ENCODE results near the gene IRAG1.

The IRAG1 gene, protein sequence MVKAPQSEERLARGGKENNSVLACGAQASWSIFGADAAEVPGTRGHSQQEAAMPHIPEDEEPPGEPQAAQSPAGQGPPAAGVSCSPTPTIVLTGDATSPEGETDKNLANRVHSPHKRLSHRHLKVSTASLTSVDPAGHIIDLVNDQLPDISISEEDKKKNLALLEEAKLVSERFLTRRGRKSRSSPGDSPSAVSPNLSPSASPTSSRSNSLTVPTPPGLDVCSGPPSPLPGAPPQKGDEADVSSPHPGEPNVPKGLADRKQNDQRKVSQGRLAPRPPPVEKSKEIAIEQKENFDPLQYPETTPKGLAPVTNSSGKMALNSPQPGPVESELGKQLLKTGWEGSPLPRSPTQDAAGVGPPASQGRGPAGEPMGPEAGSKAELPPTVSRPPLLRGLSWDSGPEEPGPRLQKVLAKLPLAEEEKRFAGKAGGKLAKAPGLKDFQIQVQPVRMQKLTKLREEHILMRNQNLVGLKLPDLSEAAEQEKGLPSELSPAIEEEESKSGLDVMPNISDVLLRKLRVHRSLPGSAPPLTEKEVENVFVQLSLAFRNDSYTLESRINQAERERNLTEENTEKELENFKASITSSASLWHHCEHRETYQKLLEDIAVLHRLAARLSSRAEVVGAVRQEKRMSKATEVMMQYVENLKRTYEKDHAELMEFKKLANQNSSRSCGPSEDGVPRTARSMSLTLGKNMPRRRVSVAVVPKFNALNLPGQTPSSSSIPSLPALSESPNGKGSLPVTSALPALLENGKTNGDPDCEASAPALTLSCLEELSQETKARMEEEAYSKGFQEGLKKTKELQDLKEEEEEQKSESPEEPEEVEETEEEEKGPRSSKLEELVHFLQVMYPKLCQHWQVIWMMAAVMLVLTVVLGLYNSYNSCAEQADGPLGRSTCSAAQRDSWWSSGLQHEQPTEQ

DNA sequence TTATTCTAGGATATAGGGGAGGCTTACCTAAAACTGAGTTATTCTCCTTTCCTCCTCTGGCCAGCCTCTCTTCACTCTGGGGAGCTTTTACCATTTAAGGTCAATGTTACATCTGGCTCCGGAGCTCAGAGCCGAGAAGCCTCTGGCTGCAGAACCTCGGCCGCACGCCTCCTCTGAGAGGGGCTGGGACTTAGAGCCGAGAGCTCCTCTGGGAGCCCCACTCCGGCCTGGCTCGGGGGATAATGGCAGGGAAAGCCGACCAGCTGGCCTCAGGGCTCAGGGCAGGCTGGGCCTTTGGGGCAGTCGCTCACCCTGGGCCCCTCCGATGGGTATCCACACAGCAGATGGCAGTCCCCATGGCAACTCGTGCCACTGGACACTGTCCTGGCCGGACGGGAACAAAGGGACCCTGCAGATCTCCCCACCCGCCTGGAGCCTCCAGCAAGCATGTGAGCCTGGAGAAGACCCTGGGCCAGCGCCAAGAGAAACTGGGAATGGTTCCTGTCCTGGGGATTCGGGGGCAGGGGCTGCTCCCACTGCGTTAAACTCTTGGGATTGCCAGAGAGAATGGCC, at the start of gene IRAG1:
TSS of gene IRAG1 (minus strand) at position 247 of the 573 bp plus-strand sequence. CDS start at position 94, 153 bp downstream.
- no peaks in the 10 kb centered on the region for H3K36me3 ChIP-seq (ENCODE audit: insufficient read depth)
- H3K4me2 ChIP-seq, result no peak within 1 kb of the TSS
- no peak within 1 kb of the TSS for H3K9ac ChIP-seq
- TF ChIP-seq, protein P1, sequence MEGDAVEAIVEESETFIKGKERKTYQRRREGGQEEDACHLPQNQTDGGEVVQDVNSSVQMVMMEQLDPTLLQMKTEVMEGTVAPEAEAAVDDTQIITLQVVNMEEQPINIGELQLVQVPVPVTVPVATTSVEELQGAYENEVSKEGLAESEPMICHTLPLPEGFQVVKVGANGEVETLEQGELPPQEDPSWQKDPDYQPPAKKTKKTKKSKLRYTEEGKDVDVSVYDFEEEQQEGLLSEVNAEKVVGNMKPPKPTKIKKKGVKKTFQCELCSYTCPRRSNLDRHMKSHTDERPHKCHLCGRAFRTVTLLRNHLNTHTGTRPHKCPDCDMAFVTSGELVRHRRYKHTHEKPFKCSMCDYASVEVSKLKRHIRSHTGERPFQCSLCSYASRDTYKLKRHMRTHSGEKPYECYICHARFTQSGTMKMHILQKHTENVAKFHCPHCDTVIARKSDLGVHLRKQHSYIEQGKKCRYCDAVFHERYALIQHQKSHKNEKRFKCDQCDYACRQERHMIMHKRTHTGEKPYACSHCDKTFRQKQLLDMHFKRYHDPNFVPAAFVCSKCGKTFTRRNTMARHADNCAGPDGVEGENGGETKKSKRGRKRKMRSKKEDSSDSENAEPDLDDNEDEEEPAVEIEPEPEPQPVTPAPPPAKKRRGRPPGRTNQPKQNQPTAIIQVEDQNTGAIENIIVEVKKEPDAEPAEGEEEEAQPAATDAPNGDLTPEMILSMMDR (conservative IDR thresholded peaks at IDR 0.05; ENCODE audit: low read depth, low read length), result no peak
- no peaks in the 10 kb centered on the region for H4K20me1 ChIP-seq (ENCODE audit: insufficient read depth)
- no peaks in the 10 kb centered on the region for H3K27me3 ChIP-seq (ENCODE audit: insufficient read depth, low read depth)
- no peak within 1 kb of the TSS for H3K27ac ChIP-seq
- H3K4me3 ChIP-seq (IDR thresholded peaks at IDR 0.05; ENCODE audit: insufficient read depth, low read depth, low read length), result no peak within 1 kb of the TSS
- H3K4me1 ChIP-seq (ENCODE audit: low read depth, poor library complexity, severe bottlenecking), result no peaks in the 10 kb centered on the region
- no peaks in the 10 kb centered on the region for H3K79me2 ChIP-seq (ENCODE audit: insufficient read depth, low read depth)
- no peak within 1 kb of the TSS for H2AFZ ChIP-seq (ENCODE audit: low read depth)

DNA sequence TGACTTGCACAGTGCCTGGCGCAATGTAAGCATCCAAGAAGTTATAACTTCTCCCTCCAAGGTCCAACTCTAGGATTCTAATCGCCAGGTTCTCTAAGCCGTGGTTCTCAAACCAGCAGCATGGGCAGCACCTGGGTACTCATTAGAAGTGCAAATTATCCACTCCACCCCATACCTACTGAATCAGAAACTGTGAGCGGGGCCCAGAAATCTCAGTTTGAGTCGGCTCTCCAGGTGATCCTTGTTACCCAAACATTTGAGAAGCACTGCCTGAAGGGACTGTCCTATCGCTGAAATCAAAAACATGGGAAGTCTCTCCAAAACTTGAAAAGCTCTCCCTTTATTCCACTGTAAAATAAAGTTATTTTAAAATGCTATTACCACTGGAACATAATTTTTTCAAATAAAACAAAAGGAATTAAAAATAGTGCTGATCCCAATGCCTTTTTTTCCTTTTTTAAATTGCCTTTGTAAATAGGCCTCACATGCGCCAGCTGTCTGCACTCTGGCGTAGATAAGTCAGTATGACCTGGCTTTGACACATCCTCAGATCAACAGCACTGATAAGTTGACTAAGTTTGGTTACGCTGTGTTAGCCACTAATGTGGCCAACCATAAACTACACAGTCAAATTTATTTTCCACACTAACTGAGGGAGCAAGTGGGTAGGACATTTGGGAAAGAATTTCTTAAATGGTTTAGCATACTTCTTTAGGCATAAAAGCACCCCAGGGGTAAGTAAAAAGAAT, 49.1 kb upstream of the IRAG1 start:
- peaks cover 27% of the 10 kb centered on the region for H3K4me1 ChIP-seq (ENCODE audit: low read depth, poor library complexity, severe bottlenecking)
- no peaks in the 10 kb centered on the region for H4K20me1 ChIP-seq (ENCODE audit: insufficient read depth)
- no peaks in the 10 kb centered on the region for H3K79me2 ChIP-seq (ENCODE audit: insufficient read depth, low read depth)
- H3K36me3 ChIP-seq (ENCODE audit: insufficient read depth), result no peaks in the 10 kb centered on the region
- peak overlapping the region; percentile 48 for H3K4me2 ChIP-seq
- TF ChIP-seq, protein P1 (conservative IDR thresholded peaks at IDR 0.05; ENCODE audit: low read depth, low read length), result no peak
- no peak overlapping the region for H3K4me3 ChIP-seq (IDR thresholded peaks at IDR 0.05; ENCODE audit: insufficient read depth, low read depth, low read length)
- no peaks in the 10 kb centered on the region for H3K27me3 ChIP-seq (ENCODE audit: insufficient read depth, low read depth)
- no peak overlapping the region for H3K27ac ChIP-seq
- no peak overlapping the region; the same call in 1 of the 2 replicates for H2AFZ ChIP-seq (ENCODE audit: low read depth)
- H3K9ac ChIP-seq, result no peak overlapping the region

DNA sequence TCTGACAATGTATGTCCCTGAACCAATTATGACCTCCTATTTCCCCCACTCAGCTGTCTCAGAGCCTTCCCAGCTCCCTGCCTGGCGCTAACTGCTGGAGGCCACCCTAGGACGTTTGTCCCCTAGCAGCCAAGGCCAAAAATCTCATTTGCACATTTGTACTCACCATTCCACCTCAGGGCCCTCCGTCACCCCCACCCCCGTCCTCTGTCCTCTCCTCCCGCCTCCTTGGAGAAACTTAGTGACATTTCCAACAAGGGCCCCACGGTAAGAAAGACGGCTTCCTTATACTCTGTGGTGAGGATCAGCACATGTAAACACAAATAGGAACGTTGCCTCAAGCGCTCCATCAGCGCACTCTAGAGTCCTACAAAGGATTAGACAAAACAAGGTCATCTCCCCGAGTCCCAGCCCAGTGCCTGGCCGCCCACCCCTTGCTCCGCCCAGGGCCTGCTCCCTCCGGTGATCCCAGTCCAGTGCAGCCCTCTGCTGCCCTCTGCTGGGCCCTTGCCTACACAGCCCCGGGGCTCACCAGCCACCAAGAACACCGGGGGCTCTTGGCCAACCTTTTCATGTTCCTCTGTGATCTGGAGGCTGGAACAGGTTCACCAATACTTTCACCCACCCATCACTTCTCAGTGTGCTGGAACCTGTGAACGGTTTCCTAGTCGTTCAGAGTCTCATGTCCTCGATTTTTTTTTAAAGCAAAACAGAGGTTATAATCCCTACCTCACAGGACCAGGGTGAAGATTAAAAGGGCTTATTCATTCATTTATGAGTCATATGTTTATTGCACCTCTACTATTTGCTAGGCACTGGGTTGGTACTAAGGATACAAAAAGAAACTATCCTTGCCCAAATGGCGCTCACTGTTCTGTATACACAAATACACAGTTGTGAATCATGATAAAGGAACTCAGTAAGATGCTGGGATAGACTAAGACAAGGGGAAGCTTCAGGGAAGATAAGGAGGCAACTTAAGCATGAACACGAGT, 42.2 kb upstream of the IRAG1 start:
- H2AFZ ChIP-seq (ENCODE audit: low read depth), result peak overlapping the region; percentile 62

More for the DNA sequence above, 42.2 kb upstream of the IRAG1 start:
- H3K27me3 ChIP-seq (ENCODE audit: insufficient read depth, low read depth), result no peaks in the 10 kb centered on the region
- no peaks in the 10 kb centered on the region for H4K20me1 ChIP-seq (ENCODE audit: insufficient read depth)
- peak overlapping the region; percentile 8; the same call in 1 of the 2 replicates for H3K9ac ChIP-seq
- peaks cover 10% of the 10 kb centered on the region for H3K4me1 ChIP-seq (ENCODE audit: low read depth, poor library complexity, severe bottlenecking)
- no peak overlapping the region for H3K27ac ChIP-seq
- no peak overlapping the region for H3K4me3 ChIP-seq (IDR thresholded peaks at IDR 0.05; ENCODE audit: insufficient read depth, low read depth, low read length)
- no peaks in the 10 kb centered on the region for H3K36me3 ChIP-seq (ENCODE audit: insufficient read depth)
- peak overlapping the region; percentile 31; the same call in 1 of the 2 replicates for H3K4me2 ChIP-seq
- TF ChIP-seq, protein P1 (conservative IDR thresholded peaks at IDR 0.05; ENCODE audit: low read depth, low read length), result peak; percentile 90
- no peaks in the 10 kb centered on the region for H3K79me2 ChIP-seq (ENCODE audit: insufficient read depth, low read depth)

Data from KMS-11 (cell line).